ENCODE measurements around the gene ZRANB3.

GRCh38 chr2:135279209-135279608 is 251.8 kb downstream of the ZRANB3 start:
- TF ChIP-seq SUZ12 (IDR thresholded peaks at IDR 0.05; ENCODE audit: extremely low read depth, insufficient read depth, insufficient read length), result no peak
- TF ChIP-seq ZNF274 (IDR thresholded peaks at IDR 0.05; ENCODE audit: low read depth, low read length), result no peak
- no peak for TF ChIP-seq YY1 (IDR thresholded peaks at IDR 0.05; ENCODE audit: insufficient read depth, insufficient read length)

Measured in NT2/D1 (cell line).